Mesothelial cell of epicardium (in vitro differentiated cells): ENCODE results near the gene SYT6. TPM values are rescaled to one million over a fixed set of nuclear protein-coding genes. Genes with fewer than 3 reads are reported as not detected.

Experiments
- DNase-seq, 2 experiments: peaks; one replicate each; pipeline ENCODE4 v3.0.0; 2021; ENCODE audit warnings: low spot score in 2 of 2; ENCODE audit not compliant: unreplicated experiment in 2 of 2
- H3K27ac Mint-ChIP-seq: 2 replicates; pipeline ENCODE4 v1.8.0; 2021; ENCODE audit warnings: mixed read lengths
- H3K27me3 Mint-ChIP-seq: 2 replicates; pipeline ENCODE4 v1.8.0; 2021; ENCODE audit warnings: low read depth, mixed read lengths
- H3K36me3 Mint-ChIP-seq: 2 replicates; pipeline ENCODE4 v1.8.0; 2021; ENCODE audit warnings: mixed read lengths
- H3K4me1 Mint-ChIP-seq: 2 replicates; pipeline ENCODE4 v1.8.0; 2021; ENCODE audit warnings: mixed read lengths
- H3K4me3 Mint-ChIP-seq: 2 replicates; pipeline ENCODE4 v1.8.0; 2021; ENCODE audit warnings: mild to moderate bottlenecking, moderate library complexity, mixed read lengths
- H3K9me3 Mint-ChIP-seq: 2 replicates; pipeline ENCODE4 v1.8.0; 2021; ENCODE audit warnings: mixed read lengths
- total RNA-seq: library from RNA; stranded (reverse); gene quantifications from 3 replicates; pipeline ENCODE4 v1.2.1, GENCODE V29; 2021
- TF ChIP-seq, protein P1 (sequence below): fragments of 200-600 bp; sonication (generic); IDR thresholded peaks from one replicate; pipeline ENCODE4 v1.5.0; 2021; ENCODE audit warnings: antibody characterized with exemption; ENCODE audit not compliant: unreplicated experiment

Gene SYT6
- total RNA-seq, 1 donor from 2014 or later = 0.09 TPM

GRCh38 chr1:114130213-114130612, 23.5 kb downstream of the SYT6 start:
- no peak overlapping the region for H3K4me3 Mint-ChIP-seq
- no peak overlapping the region for H3K27ac Mint-ChIP-seq
- H3K4me1 Mint-ChIP-seq = peaks cover 2% of the 10 kb centered on the region
- TF ChIP-seq, protein P1, sequence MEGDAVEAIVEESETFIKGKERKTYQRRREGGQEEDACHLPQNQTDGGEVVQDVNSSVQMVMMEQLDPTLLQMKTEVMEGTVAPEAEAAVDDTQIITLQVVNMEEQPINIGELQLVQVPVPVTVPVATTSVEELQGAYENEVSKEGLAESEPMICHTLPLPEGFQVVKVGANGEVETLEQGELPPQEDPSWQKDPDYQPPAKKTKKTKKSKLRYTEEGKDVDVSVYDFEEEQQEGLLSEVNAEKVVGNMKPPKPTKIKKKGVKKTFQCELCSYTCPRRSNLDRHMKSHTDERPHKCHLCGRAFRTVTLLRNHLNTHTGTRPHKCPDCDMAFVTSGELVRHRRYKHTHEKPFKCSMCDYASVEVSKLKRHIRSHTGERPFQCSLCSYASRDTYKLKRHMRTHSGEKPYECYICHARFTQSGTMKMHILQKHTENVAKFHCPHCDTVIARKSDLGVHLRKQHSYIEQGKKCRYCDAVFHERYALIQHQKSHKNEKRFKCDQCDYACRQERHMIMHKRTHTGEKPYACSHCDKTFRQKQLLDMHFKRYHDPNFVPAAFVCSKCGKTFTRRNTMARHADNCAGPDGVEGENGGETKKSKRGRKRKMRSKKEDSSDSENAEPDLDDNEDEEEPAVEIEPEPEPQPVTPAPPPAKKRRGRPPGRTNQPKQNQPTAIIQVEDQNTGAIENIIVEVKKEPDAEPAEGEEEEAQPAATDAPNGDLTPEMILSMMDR = no peak
- peaks cover 9% of the 10 kb centered on the region for H3K27me3 Mint-ChIP-seq
- no peaks in the 10 kb centered on the region for H3K9me3 Mint-ChIP-seq
- H3K36me3 Mint-ChIP-seq = no peaks in the 10 kb centered on the region
- no peak for DNase-seq

DNA sequence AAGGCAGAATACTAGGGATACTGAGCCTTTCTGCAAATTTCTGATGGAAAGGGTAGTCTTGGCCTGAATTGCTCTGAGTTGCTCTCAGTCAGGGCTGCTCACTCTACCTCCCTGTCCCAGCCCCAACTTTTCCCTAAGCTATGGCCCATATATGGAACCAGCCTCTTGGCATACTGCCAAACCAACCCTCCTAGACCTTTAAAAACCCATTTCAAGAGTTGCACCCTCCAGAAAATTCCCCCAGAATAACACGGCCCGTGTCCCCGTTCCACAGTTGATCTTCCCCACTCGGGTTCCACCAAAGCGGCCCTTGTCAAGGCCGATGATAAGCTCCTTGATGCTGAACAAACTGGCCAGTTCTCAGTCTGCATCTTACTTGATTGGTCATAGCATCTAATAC, 25.4 kb downstream of the SYT6 start:
- Mint-ChIP-seq H3K36me3 (no peaks in the 10 kb centered on the region), H3K27ac (no peak overlapping the region), H3K4me1 (no peaks in the 10 kb centered on the region), H3K4me3 (no peak overlapping the region), H3K27me3 (peaks cover 8% of the 10 kb centered on the region), H3K9me3 (no peaks in the 10 kb centered on the region)
- no peak for DNase-seq
- TF ChIP-seq, protein P1 = no peak

DNA sequence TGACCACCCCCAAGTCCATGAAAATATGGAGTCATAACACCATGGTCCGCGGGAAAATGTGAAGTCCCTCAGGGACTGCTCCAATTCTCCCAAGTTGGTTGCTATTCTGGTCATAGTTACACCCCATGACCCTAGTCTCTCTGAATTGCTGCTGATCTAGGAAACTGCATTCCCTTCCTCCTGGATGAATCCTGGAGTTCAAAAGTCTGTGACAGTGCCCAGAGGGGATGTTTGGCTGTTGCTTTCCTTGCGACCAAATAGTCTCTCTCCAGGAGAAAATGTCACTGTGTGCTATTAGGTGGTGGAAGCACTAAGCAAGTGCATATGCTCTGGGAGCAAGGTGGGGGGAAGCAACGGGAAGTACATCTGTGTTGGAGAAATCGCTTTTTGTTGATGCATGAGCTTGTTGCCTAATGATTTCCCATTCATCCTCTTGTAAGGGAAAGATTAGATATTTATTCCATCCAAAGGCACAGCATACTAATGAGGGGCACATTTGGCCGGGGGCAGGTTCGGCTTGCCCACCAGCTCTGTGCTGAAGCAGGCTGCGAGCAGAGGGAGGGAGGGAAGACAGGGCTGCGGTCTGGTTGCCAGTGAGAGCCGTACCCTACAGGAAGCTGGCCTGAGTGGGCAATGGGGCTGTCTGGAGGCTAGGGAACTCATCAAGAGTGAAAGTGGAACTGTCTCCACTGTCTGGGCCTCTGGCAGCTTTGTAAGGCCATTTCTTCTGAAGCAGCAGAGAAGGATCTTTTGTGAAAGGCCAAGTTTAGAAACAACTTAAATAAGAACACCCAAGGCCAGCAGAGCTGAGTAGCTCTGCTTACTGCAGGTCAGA, 27.2 kb downstream of the SYT6 start:
- TF ChIP-seq, protein P1 = no peak
- Mint-ChIP-seq H3K4me3 (no peak overlapping the region), H3K27me3 (peaks cover 10% of the 10 kb centered on the region), H3K36me3 (no peaks in the 10 kb centered on the region), H3K27ac (no peak overlapping the region), H3K4me1 (no peaks in the 10 kb centered on the region), H3K9me3 (no peaks in the 10 kb centered on the region)
- no peak for DNase-seq

DNA sequence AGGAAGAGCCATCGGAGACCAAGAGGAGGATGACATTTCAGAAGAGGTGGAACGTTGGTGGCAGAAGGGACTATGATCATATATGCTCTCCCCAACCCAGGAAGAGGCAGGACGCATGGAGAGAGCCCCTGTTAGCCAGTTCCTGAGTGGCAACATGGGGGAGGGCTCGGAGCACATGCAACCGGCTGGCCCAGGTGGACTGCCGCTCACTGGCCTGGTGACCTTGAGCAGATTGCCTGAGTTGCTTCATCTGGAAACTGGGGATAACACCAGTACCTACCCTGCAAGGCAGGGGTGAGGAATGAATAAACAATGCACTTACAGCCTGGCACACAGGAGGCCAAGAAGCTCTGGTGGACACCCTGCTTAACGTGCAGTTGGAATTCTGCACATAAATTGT, 29.0 kb downstream of the SYT6 start:
- no peaks in the 10 kb centered on the region for H3K36me3 Mint-ChIP-seq

DNA sequence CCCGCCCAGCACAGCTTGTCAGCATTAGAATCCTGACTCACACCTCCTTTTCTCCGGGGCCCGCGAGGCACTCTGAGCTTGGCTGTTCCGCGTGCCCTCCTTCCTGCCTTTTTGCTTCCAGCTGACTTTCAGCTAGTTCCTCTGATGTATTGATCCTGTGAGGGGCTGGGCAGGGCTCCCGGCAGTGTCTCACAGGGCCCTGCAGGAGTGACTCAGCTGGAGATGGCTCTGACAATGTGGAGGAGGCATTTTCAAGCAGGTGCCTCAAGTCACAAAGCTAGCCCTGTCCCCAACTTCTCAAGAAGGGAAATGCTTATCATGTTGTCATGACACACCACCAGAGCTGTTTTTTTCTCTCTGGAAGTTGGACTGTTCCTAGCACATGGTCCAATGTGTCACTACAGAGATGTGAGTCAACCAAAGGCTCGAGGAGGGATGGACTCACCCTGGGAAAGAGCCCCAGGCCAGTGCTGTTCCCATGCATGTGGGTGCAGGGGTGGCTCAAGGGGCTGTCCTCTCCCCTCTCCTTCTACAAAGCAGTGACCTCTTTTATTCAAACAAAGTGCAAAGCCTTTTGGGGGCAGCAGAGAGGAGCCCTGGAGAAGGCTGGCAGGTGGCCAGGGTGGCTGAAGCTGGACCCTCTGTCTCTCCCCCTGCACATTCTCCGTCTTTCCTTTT, 30.6 kb downstream of the SYT6 start:
- no peak for DNase-seq
- peaks cover 5% of the 10 kb centered on the region for H3K4me1 Mint-ChIP-seq
- no peak overlapping the region for H3K4me3 Mint-ChIP-seq
- H3K9me3 Mint-ChIP-seq = no peaks in the 10 kb centered on the region
- H3K27ac Mint-ChIP-seq = no peak overlapping the region
- no peaks in the 10 kb centered on the region for H3K36me3 Mint-ChIP-seq
- H3K27me3 Mint-ChIP-seq = peaks cover 3% of the 10 kb centered on the region
- TF ChIP-seq, protein P1 = no peak

More for the DNA sequence above, 29.0 kb downstream of the SYT6 start:
- H3K4me1 Mint-ChIP-seq = no peaks in the 10 kb centered on the region
- no peak overlapping the region for H3K4me3 Mint-ChIP-seq
- H3K27ac Mint-ChIP-seq = no peak overlapping the region
- DNase-seq = no peak
- TF ChIP-seq, protein P1 = no peak
- no peaks in the 10 kb centered on the region for H3K9me3 Mint-ChIP-seq
- peaks cover 3% of the 10 kb centered on the region for H3K27me3 Mint-ChIP-seq
